ENCODE measurements around the gene MYO18A.

MYO18A gene

GRCh38 chr17:29216181-29216580 is 36.0 kb upstream of the MYO18A start:
- TF ChIP-seq POLR2AphosphoS5 (IDR thresholded peaks at IDR 0.05; ENCODE audit: low read depth, low read length) (no peak), SIN3A (IDR thresholded peaks at IDR 0.05; ENCODE audit: borderline replicate concordance, insufficient read depth, low read length) (no peak), FOXP2 (optimal IDR thresholded peaks at IDR 0.05; ENCODE audit: borderline replicate concordance, extremely low read depth, extremely low read length, insufficient read depth) (no peak), TAF1 (IDR thresholded peaks at IDR 0.05; ENCODE audit: borderline replicate concordance, insufficient read depth, low read length) (no peak), REST (IDR thresholded peaks at IDR 0.05; ENCODE audit: insufficient read depth in 1 of 2, low read depth in 2 of 2, low read length in 2 of 2) (no peak)

GRCh38 chr17:29215717-29216116 is 35.5 kb upstream of the MYO18A start:
- TF ChIP-seq POLR2AphosphoS5 (IDR thresholded peaks at IDR 0.05; ENCODE audit: low read depth, low read length) (no peak), FOXP2 (optimal IDR thresholded peaks at IDR 0.05; ENCODE audit: borderline replicate concordance, extremely low read depth, extremely low read length, insufficient read depth) (no peak), REST (IDR thresholded peaks at IDR 0.05; ENCODE audit: insufficient read depth in 1 of 2, low read depth in 2 of 2, low read length in 2 of 2) (no peak), SIN3A (IDR thresholded peaks at IDR 0.05; ENCODE audit: borderline replicate concordance, insufficient read depth, low read length) (no peak)

- TF ChIP-seq POLR2AphosphoS5 (IDR thresholded peaks at IDR 0.05; ENCODE audit: low read depth, low read length) (no peak), FOXP2 (optimal IDR thresholded peaks at IDR 0.05; ENCODE audit: borderline replicate concordance, extremely low read depth, extremely low read length, insufficient read depth) (no peak)
Observed at GRCh38 chr17:29215174-29215573, 35.0 kb upstream of the MYO18A start.

GRCh38 chr17:29214215-29215146 is 34.3 kb upstream of the MYO18A start:
- TF ChIP-seq SIN3A (IDR thresholded peaks at IDR 0.05; ENCODE audit: borderline replicate concordance, insufficient read depth, low read length) (no peak), FOXP2 (optimal IDR thresholded peaks at IDR 0.05; ENCODE audit: borderline replicate concordance, extremely low read depth, extremely low read length, insufficient read depth) (no peak), REST (IDR thresholded peaks at IDR 0.05; ENCODE audit: insufficient read depth in 1 of 2, low read depth in 2 of 2, low read length in 2 of 2) (no peak), TAF1 (IDR thresholded peaks at IDR 0.05; ENCODE audit: borderline replicate concordance, insufficient read depth, low read length) (no peak), POLR2AphosphoS5 (IDR thresholded peaks at IDR 0.05; ENCODE audit: low read depth, low read length) (no peak)

GRCh38 chr17:29212681-29213121 is 32.5 kb upstream of the MYO18A start:
- no peak for TF ChIP-seq TAF1 (IDR thresholded peaks at IDR 0.05; ENCODE audit: borderline replicate concordance, insufficient read depth, low read length)
- no peak for TF ChIP-seq SIN3A (IDR thresholded peaks at IDR 0.05; ENCODE audit: borderline replicate concordance, insufficient read depth, low read length)
- no peak for TF ChIP-seq POLR2AphosphoS5 (IDR thresholded peaks at IDR 0.05; ENCODE audit: low read depth, low read length)
- TF ChIP-seq REST (IDR thresholded peaks at IDR 0.05; ENCODE audit: insufficient read depth in 1 of 2, low read depth in 2 of 2, low read length in 2 of 2): no peak
- no peak for TF ChIP-seq FOXP2 (optimal IDR thresholded peaks at IDR 0.05; ENCODE audit: borderline replicate concordance, extremely low read depth, extremely low read length, insufficient read depth)
